Left renal cortex interstitium (tissue), 4 donors: ENCODE results near the gene GPSM1. TPM values are rescaled to one million over a fixed set of nuclear protein-coding genes. Genes with fewer than 3 reads are reported as not detected.

Experiments used
- DNase-seq, 4 donors: peaks; one replicate each; pipeline ENCODE4 v3.0.0-alpha.2; 2013; ENCODE audit warnings: low read depth in 4 of 4, low spot score in 2 of 4, missing footprints in 1 of 4
- polyA plus RNA-seq, 4 donors: library from polyadenylated mRNA; unstranded; fragments of 120-200 nt; gene quantifications; one replicate each; pipeline ENCODE4 v1.2.1, GENCODE V29; 2013; ENCODE audit not compliant: insufficient read length in 4 of 4

Gene GPSM1
- polyA plus RNA-seq, 4 donors, result 22.7 to 48.8 (median 42.0) TPM

- DNase-seq, result no peak
These were observed 64.6 kb downstream of the GPSM1 start for GRCh38 chr9:136391737-136392537.

DNA sequence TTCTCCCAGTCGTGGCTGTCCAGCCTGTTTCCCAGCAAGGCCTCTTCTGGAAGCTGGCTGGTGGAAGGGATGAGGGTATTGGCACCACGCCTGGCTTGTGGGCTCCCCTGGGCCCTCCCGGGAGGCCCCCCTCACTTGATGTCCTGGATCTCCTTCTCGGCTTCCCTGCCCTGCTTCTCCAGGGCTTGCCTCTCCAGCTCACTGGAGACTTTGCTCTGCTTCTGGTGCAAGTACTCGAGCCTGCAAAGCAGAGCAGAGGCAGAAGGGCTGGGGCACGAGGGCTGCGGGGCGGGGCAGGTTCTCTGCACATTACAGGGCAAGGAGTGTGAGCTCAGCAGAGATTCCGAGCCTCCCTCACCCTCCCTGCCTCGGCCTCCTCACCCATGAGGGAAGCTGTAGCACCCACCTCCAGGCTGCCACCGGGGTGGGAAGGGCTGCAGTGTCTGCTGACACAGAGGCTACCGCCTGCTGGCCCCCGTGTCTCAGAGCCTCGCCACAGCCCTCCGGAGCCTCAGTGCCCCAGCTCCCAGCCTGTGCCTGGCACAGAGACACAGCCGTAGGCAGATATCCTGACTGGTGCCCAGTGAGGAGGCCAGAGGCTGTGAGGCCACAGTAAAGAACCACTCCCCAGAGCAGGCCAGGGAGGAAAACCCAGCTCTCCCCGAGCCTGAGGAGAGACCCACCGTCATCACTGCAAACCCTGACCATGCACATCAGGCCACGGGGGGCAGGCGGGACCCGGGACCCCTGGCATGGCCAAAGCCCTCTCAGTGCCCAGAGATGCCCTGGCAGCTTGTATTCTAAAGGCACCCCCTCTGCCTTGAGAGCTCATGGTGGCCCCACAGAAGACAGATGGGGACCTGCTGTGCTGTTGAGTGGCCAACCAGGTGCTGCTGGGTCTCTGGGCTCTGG lies 65.5 kb downstream of the GPSM1 start:
- no peak for DNase-seq

GRCh38 chr9:136393531-136393930 lies 66.2 kb downstream of the GPSM1 start:
- no peak for DNase-seq

DNA sequence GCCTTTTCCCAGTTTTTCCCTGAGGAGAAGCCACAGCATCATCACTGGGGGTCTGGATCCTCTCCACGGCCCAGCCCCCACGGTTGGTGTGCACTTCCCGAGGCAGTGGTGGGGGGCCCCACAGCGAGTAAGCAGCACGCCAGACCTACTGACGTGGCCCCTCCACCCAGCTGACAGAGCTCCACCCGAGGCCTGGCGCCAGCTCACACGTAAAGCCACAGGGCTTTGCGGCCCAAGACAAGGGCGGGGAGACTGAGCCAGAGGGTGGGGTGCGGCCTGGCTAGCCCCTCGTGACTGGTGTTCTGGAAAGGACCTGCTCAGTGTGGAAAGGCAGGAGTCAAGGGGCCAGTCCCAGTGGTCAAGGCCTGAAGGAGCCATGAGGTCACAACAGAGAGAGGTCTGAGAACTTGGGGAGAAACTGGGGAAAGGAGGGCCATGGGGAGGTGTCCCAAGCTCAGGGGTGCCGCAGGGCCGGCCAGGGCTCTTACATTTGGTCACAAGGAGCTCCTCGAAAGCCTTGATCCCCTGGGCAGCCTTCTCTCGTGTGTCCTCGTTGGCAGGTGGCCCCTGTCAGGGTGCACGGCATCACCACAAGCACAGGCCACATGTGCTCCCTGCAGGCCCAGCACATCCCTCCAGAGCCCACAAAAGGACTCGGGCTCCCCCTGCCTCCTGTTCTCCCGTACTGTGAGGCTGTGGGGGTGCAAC lies 67.1 kb downstream of the GPSM1 start:
- no peak for DNase-seq

DNA sequence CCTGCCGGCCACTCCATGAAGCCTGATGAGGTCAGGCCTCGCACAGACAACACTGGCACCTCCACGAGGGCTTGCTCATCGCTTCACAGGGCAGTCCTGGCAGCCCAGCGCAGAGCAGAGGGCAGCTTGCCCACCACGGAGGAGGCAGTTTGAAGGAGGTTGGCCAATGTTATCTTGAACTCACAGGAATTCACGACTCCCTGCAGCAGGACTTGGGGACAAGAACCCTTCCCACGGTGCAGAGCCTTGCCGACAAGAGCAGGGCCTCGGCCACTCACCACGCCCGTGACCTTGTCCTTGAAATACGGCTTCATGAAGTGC lies 67.6 kb downstream of the GPSM1 start:
- no peak for DNase-seq

DNA sequence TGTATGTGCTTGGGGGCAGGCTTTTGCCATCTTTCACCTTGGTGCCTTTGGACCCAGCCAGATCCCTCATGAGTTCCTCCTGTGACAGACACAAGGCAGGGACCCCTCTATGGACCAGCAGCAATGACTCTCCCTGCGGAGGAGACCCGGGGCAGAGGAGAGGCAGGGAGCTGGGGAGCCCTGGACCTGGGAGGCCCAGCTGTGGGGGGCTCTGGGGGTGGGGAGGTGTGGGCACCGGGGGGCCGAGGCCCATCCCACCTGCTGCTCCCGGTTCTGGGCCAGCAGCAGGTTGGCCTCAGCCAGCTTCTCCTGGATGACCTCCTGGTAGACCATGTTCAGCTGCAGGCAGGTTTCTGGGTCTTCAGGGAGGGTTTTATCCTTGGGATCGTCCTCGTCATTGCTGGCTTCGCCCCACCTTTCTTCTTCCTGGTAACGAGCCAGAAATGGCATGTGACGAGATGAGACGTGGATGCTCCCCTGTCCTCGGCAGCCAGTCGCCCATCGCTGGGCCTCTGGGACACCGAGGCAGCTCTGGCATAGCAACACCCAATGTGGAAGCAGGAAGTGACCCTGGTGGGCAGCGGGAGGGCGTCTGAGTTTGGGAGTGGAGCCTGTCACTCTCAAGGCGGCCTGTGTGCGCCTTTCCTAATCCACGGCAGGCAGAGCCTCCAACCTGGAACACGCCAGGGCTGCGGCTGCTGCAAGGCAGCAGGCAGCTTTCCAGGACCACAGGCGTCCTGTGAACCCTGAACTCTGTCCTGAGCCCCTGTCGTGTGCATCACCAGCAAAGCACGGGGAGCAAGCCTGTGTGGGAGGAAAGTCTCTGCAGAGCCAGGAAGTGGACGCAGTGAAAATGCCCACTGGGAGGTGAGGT lies 68.2 kb downstream of the GPSM1 start:
- DNase-seq, result no peak

DNA sequence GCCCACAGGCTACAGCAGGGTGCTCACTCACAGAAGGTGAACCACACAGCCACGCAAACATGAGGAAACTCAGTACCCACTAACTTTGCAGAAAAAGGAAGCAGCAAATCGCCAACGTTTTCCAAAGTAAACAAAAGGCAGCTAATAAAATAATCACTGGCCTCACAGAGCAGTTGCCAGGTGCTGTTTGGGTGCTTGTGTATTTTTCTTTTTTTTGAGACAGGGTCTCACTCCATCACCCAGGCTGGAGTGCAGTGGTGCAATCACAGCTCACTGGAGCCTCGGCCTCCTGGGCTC lies 68.8 kb downstream of the GPSM1 start:
- no peak for DNase-seq

DNA sequence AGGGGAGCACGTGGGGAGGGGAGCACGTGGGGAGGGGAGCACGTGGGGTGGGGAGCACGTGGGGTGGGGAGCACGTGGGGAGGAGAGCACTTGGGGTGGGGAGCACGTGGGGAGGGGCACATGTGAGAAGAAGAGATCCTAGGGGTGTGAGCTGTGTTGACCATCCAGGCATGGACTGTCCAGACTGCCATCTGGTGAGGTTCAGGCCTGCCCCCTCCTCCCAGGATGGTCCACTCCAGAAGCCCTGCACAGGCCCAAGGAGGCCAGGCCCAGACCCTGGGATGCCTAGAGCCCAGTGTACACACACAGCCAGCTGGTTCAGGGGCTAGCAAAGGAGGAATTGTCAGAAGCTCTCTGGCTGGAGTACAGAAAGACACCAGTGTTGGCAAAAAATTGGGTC lies 70.3 kb downstream of the GPSM1 start:
- no peak for DNase-seq

GRCh38 chr9:136398286-136398685 lies 70.9 kb downstream of the GPSM1 start:
- no peak for DNase-seq

GRCh38 chr9:136399176-136400037 lies 72.1 kb downstream of the GPSM1 start:
- DNase-seq, result no peak

GRCh38 chr9:136400038-136400834 lies 72.9 kb downstream of the GPSM1 start, which contains the start of gene SNAPC4:
TSS of gene SNAPC4 (minus strand) at chr9:136400170. CDS start at chr9:136398428, 1,742 bp downstream.
- DNase-seq, result peak in 3 of 4 donors; percentile 74 to 82 (median 76)

- DNase-seq, result no peak
These were observed 74.0 kb downstream of the GPSM1 start for GRCh38 chr9:136401173-136401922.

- no peak for DNase-seq
These were observed 74.7 kb downstream of the GPSM1 start for GRCh38 chr9:136402067-136402466.

DNA sequence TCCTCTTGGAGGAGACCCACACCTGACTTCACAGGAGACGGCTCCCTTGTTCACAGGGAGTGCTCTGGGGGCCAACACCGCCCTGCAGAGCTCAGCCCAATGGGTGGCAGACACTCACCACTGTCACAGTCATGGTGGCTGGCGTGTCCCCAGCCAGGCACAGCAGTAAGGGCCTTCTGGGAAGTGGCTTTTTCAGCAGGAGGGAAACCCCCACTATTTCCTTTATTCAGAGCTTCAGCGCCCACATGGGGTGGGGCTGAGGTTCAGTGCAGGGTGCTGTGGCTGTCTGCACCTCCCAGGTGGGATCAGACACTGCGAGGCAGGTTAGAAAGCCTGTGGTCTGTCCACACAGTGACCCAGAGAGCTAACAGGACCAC lies 76.2 kb downstream of the GPSM1 start:
- no peak for DNase-seq

- DNase-seq, result no peak
These were observed 76.8 kb downstream of the GPSM1 start for GRCh38 chr9:136403915-136404800.

GRCh38 chr9:136404801-136405136 lies 77.4 kb downstream of the GPSM1 start:
- no peak for DNase-seq

GRCh38 chr9:136405481-136405880 lies 78.1 kb downstream of the GPSM1 start:
- no peak for DNase-seq
